ENCODE data around the gene LMTK3. TPM values are rescaled to one million over a fixed set of nuclear protein-coding genes. Genes with fewer than 3 reads are reported as not detected.

The LMTK3 gene
- total and polyA plus RNA-seq, 2 of the 4 experiments (the other 2 are of a cell fraction): 0.18 to 0.87 TPM

DNA sequence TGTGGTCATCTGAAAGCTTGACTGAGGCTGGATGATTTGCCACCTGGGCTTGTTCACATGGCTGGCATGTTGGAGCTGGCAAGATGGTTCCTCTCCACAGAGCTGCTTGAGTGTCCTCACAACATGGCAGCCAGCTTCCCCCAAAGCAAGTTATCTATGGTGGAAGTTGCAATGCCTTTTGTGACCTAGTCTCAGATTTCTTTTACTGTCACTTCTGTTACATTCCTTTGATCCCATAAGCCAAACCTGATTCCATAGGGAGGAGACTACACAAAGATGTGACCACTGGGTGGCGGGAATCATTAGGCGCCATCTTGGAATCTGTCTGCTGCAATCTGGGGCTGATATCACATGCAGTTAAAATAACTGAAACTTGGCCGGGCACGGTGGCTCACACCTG, 17.5 kb upstream of the LMTK3 start:
- no peak overlapping the region for H3K4ac ChIP-seq (ENCODE audit: low read depth, low read length)
- H2BK15ac ChIP-seq (ENCODE audit: low read depth, low read length): no peak overlapping the region
- no peaks in the 10 kb centered on the region for H4K20me1 ChIP-seq (ENCODE audit: insufficient read depth, low read length)
- peaks cover 4% of the 10 kb centered on the region for H3K27me3 ChIP-seq (ENCODE audit: control insufficient read depth, insufficient read depth, low read length)
- no peak overlapping the region for H3K18ac ChIP-seq (ENCODE audit: low read depth, low read length)
- no TSS peak for BruUV-seq (replicated peaks)
- dilution Hi-C loops (cut with HindIII; ENCODE audit: low sequenced_read_pairs, unreplicated experiment) (no loop called here), intact Hi-C loops (cut with micrococcal nuclease) (no loop called here), in situ Hi-C loops (cut with MboI; ENCODE audit: low sequenced_read_pairs) (no loop called here)
- no peak overlapping the region for H3K14ac ChIP-seq (replicated peaks; ENCODE audit: low read depth, low read length)
- no peak overlapping the region for H3K9ac ChIP-seq (ENCODE audit: low read depth, low read length)
- H3K27ac ChIP-seq (ENCODE audit: insufficient read depth, low read length): no peak overlapping the region
- H2AK5ac ChIP-seq (ENCODE audit: low read depth, low read length): no peak overlapping the region
- H2BK5ac ChIP-seq (ENCODE audit: low read depth, low read length, poor library complexity, severe bottlenecking): no peak overlapping the region
- H2BK120ac ChIP-seq (ENCODE audit: low read depth, low read length): no peak overlapping the region
- no peak overlapping the region for H3K4me2 ChIP-seq (ENCODE audit: low read depth, low read length)
- H3K4me1 ChIP-seq (ENCODE audit: control insufficient read depth, insufficient read depth, low read length): no peaks in the 10 kb centered on the region
- no peak overlapping the region for H3K23ac ChIP-seq (ENCODE audit: low read depth, low read length)
- H4K91ac ChIP-seq (ENCODE audit: insufficient read depth, low read depth, low read length): no peak overlapping the region
- H4K5ac ChIP-seq (ENCODE audit: low read depth, low read length): no peak overlapping the region
- DNase-seq (no peak), ATAC-seq (ENCODE audit: low read depth) (no peak)
- no peak overlapping the region for H2AFZ ChIP-seq (replicated peaks; ENCODE audit: low read length, poor library complexity)
- no peak overlapping the region for H3K56ac ChIP-seq (ENCODE audit: extremely low read depth, insufficient read depth, low read length)
- TF ChIP-seq FOS (IDR thresholded peaks at IDR 0.05; ENCODE audit: low read depth, low read length) (no peak), MAZ (IDR thresholded peaks at IDR 0.05; ENCODE audit: borderline replicate concordance, low read depth, low read length) (no peak), MAFK (IDR thresholded peaks at IDR 0.05; ENCODE audit: low read depth, low read length) (no peak), MXI1 (IDR thresholded peaks at IDR 0.05; ENCODE audit: borderline replicate concordance, low read depth, low read length) (no peak), SMC3 (IDR thresholded peaks at IDR 0.05; ENCODE audit: low read depth, low read length) (no peak), POLR2A (IDR thresholded peaks at IDR 0.05; ENCODE audit: low read depth, low read length) (no peak), CEBPB (IDR thresholded peaks at IDR 0.05; ENCODE audit: low read depth, low read length) (no peak), RAD21 (IDR thresholded peaks at IDR 0.05; ENCODE audit: low read length) (no peak)
- peaks cover 15% of the 10 kb centered on the region for H3K9me3 ChIP-seq (ENCODE audit: control insufficient read depth, insufficient read depth, low read length)
- H2AK9ac ChIP-seq (replicated peaks; ENCODE audit: low read depth, low read length, poor library complexity): no peak overlapping the region
- H3K36me3 ChIP-seq (ENCODE audit: control insufficient read depth, insufficient read depth, low read length): no peaks in the 10 kb centered on the region
- CTCF ChIA-PET: no interaction called here
- no peak overlapping the region for H3K4me3 ChIP-seq (ENCODE audit: insufficient read depth, low read depth, low read length)
- POLR2A ChIA-PET (ENCODE audit: unreplicated experiment): no interaction called here
- no peaks in the 10 kb centered on the region for H3K9me1 ChIP-seq (ENCODE audit: insufficient read depth, low read length)
- no peaks in the 10 kb centered on the region for H3K79me1 ChIP-seq (ENCODE audit: low read depth in 1 of 2, low read length in 2 of 2)
- whole genome bisulfite sequencing, 2 experiments (ENCODE audit: extremely low coverage in 2 of 2, insufficient read length in 1 of 2): 70% methylated on average over 2 of the region's 4 CpGs; no CpG with 5 or more reads in 1 of the 2 experiments
- H2BK20ac ChIP-seq (ENCODE audit: low read depth, low read length): no peak overlapping the region
- H4K8ac ChIP-seq (ENCODE audit: low read depth in 2 of 2, low read length in 2 of 2): no peak overlapping the region

Data from IMR-90 (cell line).